HEK293 (cell line): Measurements from ENCODE around the gene DUSP14.

ENCODE experiments used
- MEIS1 ChIP-seq: sonication (generic); formaldehyde crosslinking; IDR thresholded peaks from 2 replicates; pipeline ENCODE4 v1.8.1; 2022; ENCODE audit warnings: missing genetic modification reagents, mild to moderate bottlenecking, borderline replicate concordance
- REST ChIP-seq: fragments of 450-650 bp; formaldehyde crosslinking; IDR thresholded peaks from 2 replicates; pipeline ENCODE4 v1.5.1; 2016; ENCODE audit warnings: missing biosample characterization, missing genetic modification characterization

GRCh38 chr17:37458805-37459204 is 30.9 kb upstream of the DUSP14 start:
- TF ChIP-seq REST (tag by site-specific recombination) (no peak), MEIS1 (CRISPR knock-in tag) (no peak)
